GM19099 (cell line): ENCODE data around the gene STOML2.

Experiments
- POLR2A ChIP-seq: IDR thresholded peaks from 3 replicates; pipeline ENCODE4 v1.6.1; 2011; ENCODE audit warnings: low read depth; ENCODE audit not compliant: insufficient read length; ENCODE audit errors: extremely low read depth

Gene STOML2, protein sequence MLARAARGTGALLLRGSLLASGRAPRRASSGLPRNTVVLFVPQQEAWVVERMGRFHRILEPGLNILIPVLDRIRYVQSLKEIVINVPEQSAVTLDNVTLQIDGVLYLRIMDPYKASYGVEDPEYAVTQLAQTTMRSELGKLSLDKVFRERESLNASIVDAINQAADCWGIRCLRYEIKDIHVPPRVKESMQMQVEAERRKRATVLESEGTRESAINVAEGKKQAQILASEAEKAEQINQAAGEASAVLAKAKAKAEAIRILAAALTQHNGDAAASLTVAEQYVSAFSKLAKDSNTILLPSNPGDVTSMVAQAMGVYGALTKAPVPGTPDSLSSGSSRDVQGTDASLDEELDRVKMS

DNA sequence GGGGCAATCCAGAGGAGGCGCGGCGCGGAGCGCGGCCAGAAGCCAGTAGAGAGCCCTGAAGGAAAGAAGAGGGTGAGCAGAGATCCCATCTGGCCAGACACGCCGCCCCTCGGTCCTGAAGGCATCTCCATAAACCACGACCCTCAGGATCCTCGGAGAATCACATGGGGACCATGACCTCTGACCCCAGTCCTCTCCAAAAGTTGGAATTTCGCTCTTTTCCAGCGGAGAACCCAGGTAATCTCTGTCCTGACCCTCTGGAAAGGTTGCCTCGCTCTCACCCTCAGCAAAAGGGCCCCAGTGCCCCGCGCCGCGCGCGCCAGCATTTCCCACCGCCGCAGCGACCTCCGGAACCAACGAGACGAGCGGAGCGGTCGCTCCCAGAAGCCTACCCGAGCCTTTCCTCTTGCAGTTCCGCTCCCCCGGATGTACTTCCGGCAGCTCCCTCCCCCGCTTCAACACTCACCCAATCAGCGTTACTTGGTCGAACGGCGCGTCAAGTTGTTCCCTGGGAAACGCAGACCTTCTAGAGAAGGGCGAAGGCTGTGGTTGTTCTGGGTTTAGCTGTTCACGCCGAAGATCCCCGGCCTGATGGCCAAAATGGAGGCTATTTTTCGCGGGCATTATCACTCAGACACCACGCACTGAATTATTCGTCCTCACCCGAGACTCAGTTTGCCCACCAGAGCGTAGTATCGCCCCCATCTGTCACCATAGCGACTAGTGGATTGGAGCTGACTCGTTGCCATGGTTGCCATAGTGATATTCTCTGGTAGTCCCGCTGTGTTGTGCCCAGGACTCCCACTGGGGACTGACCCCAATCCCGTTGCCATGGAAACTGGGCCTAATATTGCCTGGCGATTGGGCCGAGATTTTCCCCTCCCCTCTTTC is at the start of gene STOML2:
Gene STOML2 (minus strand): TSS at position 363 of the 891 bp plus-strand sequence. CDS start 37 bp downstream, at position 326.
- peak; percentile 81 for TF ChIP-seq POLR2A

DNA sequence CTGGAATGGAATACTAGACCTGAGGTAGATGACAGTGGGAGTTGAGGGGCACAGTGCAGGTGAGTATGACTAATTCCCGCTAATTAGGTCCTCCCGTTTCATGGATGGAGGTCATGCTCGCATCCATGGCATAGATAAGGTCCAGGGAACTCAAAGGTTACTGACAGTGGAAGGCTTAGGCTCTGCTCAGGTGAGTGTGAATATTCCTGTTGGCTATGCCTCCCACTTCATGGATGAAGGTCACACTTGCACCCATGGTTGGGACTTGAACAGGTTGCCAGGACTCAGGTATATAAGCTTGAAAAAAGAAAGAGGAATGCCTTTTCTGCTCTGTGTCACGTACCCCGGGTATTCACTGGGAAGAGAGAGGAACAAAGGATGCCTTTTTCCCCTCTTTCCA is 39.1 kb upstream of the STOML2 start:
- no peak for TF ChIP-seq POLR2A

DNA sequence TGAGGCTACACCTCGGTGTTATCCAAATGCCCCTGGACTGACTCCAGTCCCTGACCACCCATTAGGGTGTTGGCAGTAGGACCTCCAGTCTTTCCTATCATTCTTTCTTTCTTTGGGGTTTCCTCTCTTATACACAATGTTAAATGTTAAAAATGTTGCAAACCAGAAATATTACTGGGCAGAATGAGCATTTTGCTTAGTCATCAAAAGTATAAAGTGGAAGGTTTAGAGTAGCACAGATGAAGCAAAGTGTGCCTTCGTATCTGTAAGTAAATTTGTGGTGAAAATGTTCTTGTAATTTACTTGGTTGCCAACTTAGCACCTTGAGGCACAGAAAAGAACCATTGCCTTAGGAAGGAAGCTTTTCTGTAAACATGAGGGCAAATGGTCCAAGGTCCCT is 37.2 kb upstream of the STOML2 start:
- no peak for TF ChIP-seq POLR2A

DNA sequence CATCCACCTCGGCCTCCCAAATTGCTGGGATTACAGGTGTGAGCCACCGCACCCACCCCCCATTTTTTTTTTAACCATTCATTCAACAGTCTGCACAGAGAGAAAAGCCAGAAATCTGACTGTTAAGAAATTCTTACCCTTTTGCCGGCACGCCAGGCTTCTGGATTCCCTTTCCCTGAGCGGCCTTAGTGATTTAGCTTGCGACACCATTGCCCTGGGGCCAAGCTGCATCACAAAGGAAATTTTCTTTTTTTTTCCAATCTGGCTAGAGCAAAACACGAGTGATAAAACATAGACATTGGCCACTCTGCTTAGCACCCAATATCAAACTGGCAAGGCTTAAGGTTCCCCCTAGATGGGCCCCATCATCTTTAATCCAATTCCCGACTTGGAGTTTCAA is 33.9 kb upstream of the STOML2 start:
- no peak for TF ChIP-seq POLR2A

DNA sequence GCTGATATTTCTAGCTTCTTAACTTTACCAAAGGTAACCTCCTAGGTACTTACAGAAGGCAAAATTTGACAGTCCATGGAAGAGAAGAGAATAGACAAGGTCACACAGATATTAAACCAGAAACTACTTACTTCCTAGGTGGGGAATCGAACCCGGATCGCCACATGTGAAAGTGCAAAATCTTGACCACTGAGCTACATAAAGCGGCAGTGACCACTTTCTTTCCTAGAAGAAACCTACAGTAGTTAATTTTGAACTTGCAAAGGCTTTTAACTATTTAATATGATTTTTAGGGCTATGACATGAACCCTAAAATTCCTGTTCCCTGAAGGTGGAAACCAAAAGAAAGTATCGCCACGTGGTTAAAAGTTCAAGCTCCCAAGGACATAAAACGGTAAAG is 33.1 kb upstream of the STOML2 start:
- no peak for TF ChIP-seq POLR2A

DNA sequence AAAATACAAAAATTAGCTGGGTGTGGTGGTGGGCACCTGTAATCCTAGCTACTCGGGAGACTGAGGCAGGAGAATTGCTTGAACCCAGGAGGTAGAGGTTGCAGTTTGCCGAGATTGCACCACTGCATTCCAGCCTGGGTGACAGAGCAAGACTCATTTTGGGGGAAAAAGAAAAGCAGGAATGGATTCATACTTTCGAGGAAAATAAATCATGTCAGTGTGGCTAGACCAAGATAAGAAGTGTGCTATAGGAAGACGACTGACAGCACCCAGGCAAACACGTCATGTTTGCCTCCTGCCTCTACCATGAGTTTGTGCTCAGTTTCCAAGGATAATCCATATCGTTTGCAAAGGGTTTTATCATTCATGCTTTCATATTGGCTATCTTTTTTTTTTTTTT is 32.0 kb upstream of the STOML2 start:
- TF ChIP-seq POLR2A: no peak

DNA sequence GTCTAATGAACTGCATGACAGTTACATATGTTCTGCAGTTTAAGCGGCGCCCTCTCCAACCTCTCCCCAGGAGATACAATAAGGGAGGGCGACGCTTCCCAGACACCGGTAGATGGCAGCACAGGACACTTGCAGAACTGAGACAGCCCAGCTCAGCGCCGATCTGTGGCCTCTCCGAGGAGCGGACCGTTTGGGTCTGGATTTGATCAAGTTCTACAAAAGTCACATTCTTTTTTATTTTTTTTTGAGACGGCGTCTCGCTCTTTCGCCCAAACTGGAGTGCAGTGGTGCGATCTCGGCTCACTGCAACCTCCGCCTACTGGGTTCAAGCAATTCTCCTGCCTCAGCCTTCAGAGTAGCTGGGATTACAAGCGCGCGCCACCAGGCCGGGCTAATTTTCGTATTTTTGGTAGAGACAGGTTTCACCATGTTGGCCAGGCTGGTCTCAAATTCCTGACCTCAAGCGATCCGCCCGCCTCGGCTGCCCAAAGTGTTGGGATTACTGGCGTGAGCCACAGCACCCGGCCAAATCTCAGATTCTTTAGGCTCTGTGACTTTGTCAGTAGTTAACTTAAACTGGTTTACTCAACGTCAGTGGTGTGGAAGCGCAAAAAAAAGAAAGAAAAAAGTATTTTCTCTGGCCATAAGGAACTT is 14.1 kb upstream of the STOML2 start:
- no peak for TF ChIP-seq POLR2A

DNA sequence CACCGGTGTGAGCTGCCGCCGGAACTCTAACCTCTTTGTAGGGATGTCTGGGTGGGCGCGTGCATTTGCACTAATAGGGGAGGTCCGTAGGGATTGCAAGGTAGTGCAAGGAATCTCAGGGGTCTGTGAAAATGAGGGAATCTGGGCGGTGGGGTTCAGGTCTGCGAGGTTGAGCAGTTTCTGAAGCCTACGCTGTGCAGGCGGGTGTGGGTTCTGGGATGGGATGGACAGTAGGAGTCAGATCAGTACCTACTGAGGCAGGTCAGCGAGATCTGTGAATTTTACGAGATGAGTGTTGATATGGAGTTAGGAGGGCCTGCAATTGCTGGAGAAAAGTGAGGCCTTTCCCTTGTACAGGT is 13.6 kb upstream of the STOML2 start:
- no peak for TF ChIP-seq POLR2A

DNA sequence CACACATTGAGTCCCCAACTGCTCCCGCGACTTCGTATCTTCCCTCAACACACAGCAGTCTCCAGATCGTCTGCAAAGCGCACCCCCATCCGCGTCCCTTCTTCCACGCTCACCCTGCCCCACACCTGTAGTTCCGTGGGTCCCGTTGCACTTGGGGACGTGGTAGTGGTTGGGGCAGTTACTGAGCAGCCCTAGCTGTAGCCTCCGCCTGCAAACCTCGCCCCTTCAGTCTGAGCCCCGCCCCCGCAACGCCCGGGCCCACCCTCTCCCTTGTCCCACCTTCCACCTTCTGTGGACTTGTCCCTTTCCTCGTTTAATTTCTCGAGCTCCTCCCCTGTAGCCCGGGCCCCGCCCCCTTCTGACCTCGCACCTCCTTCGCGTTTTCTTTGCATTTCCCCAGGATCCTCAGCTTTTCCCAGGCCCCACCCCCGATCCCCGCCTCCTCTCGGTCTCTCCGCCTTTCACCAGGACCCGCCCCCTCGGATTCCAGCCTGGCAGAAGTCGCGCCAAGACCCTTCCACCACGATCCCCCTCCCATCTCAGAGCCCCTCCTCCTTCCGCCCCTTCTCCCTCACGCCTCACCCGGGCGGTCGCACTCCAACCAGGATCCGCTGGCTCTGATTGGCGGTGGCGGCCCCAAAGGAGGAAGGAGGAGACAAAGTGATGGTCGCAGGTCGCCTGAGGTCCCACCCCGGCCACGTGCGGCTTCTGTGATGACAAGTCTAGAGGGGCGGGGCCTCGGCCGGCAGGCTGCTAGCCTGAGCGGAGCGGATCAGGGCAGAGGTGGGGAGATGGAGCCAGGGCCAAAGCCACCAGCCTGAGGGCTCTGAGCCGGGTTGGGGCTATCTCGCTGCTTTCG is 13.0 kb upstream of the STOML2 start, which contains the start of gene ATOSB:
Gene ATOSB (minus strand): TSS at position 183 of the 859 bp plus-strand sequence. CDS start 7,588 bp downstream, outside the sequence.
- peak; percentile 37 for TF ChIP-seq POLR2A

DNA sequence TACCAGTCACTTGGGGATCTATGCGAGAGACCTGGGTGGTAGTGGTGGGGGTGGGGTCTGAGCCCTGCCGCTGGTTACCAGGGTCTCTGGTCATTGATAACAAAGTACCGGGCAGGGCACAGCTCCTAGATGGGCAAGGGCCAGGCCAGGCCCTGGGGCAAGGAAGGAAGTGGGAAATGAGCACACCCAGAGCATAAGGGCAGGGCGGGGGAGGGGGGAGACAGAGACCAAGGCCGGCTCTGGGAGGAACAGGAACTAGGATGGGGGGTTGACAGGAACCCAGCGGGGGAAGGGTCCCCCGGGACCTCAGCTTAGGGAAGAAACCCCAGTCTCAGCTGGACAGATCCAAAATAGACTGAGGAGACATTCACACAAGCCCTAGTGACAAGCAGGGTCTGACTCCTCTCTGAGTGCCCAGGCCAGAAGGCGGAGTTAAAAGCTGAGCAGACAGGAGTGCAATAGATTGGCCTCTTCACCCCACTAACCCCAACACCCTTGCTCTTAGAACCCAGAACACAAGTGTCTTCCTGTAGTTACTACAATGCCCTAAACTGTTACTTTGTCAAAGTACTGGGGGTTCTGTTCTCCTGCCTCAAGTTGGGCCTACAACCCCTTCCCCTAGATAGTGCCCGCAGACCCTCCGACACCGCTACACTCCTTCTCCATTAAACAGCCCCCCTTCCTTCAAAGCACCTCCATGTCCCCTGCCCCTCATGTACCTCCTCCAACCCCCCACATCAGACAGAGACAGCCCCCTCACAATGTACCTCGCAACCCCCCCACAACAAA is 12.1 kb upstream of the STOML2 start:
- TF ChIP-seq POLR2A: peak; percentile 28

DNA sequence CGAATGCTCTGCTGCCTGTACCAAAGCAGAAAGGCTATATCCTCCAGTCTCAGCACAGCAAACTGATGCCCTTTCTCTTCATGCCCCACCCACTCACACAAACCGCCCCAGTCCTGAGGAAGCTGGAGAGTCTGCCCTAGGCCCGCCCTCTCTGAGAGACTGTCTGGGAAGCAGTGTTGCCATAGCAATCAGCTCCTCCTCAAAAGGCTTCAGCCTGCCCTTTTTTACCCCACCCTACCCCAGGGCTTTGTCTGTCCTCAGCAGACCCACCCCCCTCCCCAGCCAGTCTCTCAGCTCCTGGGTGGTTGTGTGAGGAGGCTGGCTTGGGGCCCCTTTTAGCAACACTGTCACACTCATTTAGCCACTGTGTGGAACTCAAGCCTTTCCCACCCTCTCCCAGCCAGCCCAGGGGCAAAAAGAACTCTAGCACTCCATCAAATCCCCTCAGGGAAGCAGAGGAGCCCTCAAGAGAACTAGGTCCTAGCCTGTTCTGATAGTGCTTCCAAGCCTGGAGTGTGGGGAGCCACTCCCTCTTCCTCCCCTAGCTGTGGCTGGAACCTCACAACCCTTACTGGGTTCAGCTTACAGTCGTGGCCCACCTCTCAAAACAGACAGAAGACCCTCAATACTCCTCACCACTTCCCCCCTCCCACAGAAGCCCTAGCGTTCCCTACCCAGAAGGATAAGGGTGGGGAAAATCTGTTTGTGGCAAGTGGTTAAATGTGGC is 11.3 kb upstream of the STOML2 start:
- TF ChIP-seq POLR2A: no peak

DNA sequence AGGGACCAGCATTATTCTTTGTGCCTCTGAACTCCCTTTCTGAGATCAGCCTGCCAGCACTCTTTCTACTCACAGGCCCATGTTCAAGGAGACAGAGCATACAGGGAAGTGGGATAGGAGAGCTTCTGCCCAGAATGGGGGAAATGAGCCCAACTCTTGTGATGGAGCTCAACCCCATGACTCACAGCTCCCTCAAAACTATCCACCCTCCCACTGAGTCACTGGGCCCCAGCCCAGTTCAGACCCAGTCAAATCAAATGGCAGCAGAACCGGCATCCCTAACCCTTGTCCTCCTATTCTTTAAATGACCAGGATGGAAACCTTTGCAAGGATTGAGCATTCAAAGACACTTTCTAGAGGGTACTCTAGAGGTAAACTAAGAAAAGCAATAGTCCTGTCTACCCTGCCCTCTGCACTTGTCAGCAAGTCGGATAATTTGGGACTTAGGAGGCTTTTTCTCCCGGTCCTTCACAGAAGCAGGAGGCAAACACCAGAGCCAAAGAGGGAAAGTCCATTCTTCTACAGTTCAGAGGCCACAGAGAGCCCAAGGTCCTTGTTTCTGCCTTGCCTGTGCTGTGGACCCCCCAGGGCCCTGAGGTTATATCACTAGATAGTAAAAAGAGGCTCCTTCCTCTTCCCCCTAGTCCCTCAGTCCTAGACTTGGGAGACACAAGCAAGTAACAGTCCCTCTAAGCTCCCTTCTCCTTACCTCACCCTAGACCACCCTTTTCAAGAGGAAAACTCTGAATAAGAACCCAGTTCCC is 9.5 kb upstream of the STOML2 start:
- TF ChIP-seq POLR2A: no peak
